Astrocyte (in vitro differentiated cells and primary cell): ENCODE results near the gene ZNF280D. TPM values are rescaled to one million over a fixed set of nuclear protein-coding genes. Genes with fewer than 3 reads are reported as not detected.

ENCODE experiments used
- DNase-seq: peaks from one replicate; pipeline ENCODE4 v3.0.0-alpha.2; 2010; ENCODE audit warnings: low read depth
- FAIRE-seq: peaks from 2 replicates; lab custom pipeline; 2011; peaks lifted over from hg19 to GRCh38; lab: Jason Lieb, UNC
- H2AFZ ChIP-seq: 2 replicates; pipeline ENCODE4 v1.6.0; 2012; ENCODE audit warnings: low read depth, low read length, inconsistent platforms
- H3K27ac ChIP-seq: 2 replicates; pipeline ENCODE4 v1.5.1; 2011; ENCODE audit warnings: low read depth, low read length, inconsistent platforms
- H3K27me3 ChIP-seq: 2 replicates; pipeline ENCODE4 v1.6.0; 2011; ENCODE audit warnings: low read length, inconsistent platforms; ENCODE audit not compliant: insufficient read depth
- H3K36me3 ChIP-seq: 2 replicates; pipeline ENCODE4 v1.5.1; 2011; ENCODE audit warnings: low read length, inconsistent platforms; ENCODE audit not compliant: insufficient read depth
- H3K4me1 ChIP-seq: 2 replicates; pipeline ENCODE4 v1.5.1; 2011; ENCODE audit warnings: low read length, inconsistent platforms; ENCODE audit not compliant: insufficient read depth
- H3K4me2 ChIP-seq: 2 replicates; pipeline ENCODE4 v1.6.0; 2012; ENCODE audit warnings: low read length, inconsistent platforms
- H3K4me3 ChIP-seq: 2 replicates; pipeline ENCODE4 v1.5.1; 2011; ENCODE audit warnings: low read depth, mild to moderate bottlenecking, low read length, inconsistent platforms; ENCODE audit not compliant: insufficient read depth
- H3K79me2 ChIP-seq: 2 replicates; pipeline ENCODE4 v1.6.0; 2012; ENCODE audit warnings: mild to moderate bottlenecking, low read length, inconsistent platforms; ENCODE audit not compliant: insufficient read depth
- H3K9ac ChIP-seq: 2 replicates; pipeline ENCODE4 v1.6.0; 2012; ENCODE audit warnings: mild to moderate bottlenecking, low read length, inconsistent platforms
- H3K9me3 ChIP-seq: 2 replicates; pipeline ENCODE4 v1.5.1; 2012; ENCODE audit warnings: low read depth, mild to moderate bottlenecking, low read length, inconsistent platforms; ENCODE audit not compliant: insufficient read depth
- H4K20me1 ChIP-seq: 2 replicates; pipeline ENCODE4 v1.6.0; 2012; ENCODE audit warnings: low read length, inconsistent platforms; ENCODE audit not compliant: insufficient read depth
- H3K27ac Mint-ChIP-seq: one replicate; pipeline ENCODE4 v1.8.0; 2021; ENCODE audit warnings: mild to moderate bottlenecking, mixed read lengths; ENCODE audit not compliant: unreplicated experiment
- H3K27me3 Mint-ChIP-seq: one replicate; pipeline ENCODE4 v1.8.0; 2021; ENCODE audit warnings: low read depth, mixed read lengths; ENCODE audit not compliant: unreplicated experiment
- H3K36me3 Mint-ChIP-seq: one replicate; pipeline ENCODE4 v1.8.0; 2021; ENCODE audit warnings: low read depth, mixed read lengths; ENCODE audit not compliant: unreplicated experiment
- H3K4me1 Mint-ChIP-seq: one replicate; pipeline ENCODE4 v1.8.0; 2021; ENCODE audit warnings: low read depth, mixed read lengths; ENCODE audit not compliant: unreplicated experiment
- H3K4me3 Mint-ChIP-seq: one replicate; pipeline ENCODE4 v1.8.0; 2021; ENCODE audit warnings: mild to moderate bottlenecking, moderate library complexity, mixed read lengths; ENCODE audit not compliant: unreplicated experiment
- H3K9me3 Mint-ChIP-seq: one replicate; pipeline ENCODE4 v1.8.0; 2021; ENCODE audit warnings: mild to moderate bottlenecking, mixed read lengths; ENCODE audit not compliant: unreplicated experiment
- CTCF ChIP-seq: IDR thresholded peaks from 2 replicates; pipeline ENCODE4 v1.5.1; 2011; ENCODE audit warnings: low read depth, mild to moderate bottlenecking, inconsistent platforms, low read length, moderate library complexity; ENCODE audit not compliant: insufficient read depth
- EZH2 ChIP-seq: IDR thresholded peaks from 2 replicates; pipeline ENCODE4 v1.6.1; 2012; ENCODE audit warnings: mild to moderate bottlenecking, low read length, inconsistent platforms; ENCODE audit not compliant: insufficient read depth
- total RNA-seq: library from RNA; stranded (reverse); gene quantifications from 2 replicates; pipeline ENCODE4 v1.2.1, GENCODE V29; 2021

ZNF280D gene
- total RNA-seq, 1 donor from 2014 or later = 13.7 TPM

- Mint-ChIP-seq H3K9me3 (no peaks in the 10 kb centered on the region), H3K27me3 (no peaks in the 10 kb centered on the region), H3K27ac (no peak overlapping the region), H3K4me3 (no peak overlapping the region), H3K4me1 (peaks cover 4% of the 10 kb centered on the region), H3K36me3 (no peaks in the 10 kb centered on the region)
- no peak overlapping the region for H3K4me3 ChIP-seq
- FAIRE-seq (no peak), DNase-seq (no peak)
- H3K79me2 ChIP-seq = peaks cover 91% of the 10 kb centered on the region
- no peak for TF ChIP-seq CTCF
- no peak for TF ChIP-seq EZH2
- no peak overlapping the region for H3K4me2 ChIP-seq
- peaks cover 43% of the 10 kb centered on the region for H4K20me1 ChIP-seq
- H3K27ac ChIP-seq = no peak overlapping the region
- no peaks in the 10 kb centered on the region for H3K4me1 ChIP-seq
- no peaks in the 10 kb centered on the region for H3K27me3 ChIP-seq
- no peaks in the 10 kb centered on the region for H3K9me3 ChIP-seq
- no peaks in the 10 kb centered on the region for H3K36me3 ChIP-seq
- no peak overlapping the region for H2AFZ ChIP-seq
- no peak overlapping the region for H3K9ac ChIP-seq
Measured at GRCh38 chr15:56719021-56719612, 14.2 kb downstream of the ZNF280D start.

- no peak overlapping the region for H3K4me2 ChIP-seq
- H3K4me1 ChIP-seq = no peaks in the 10 kb centered on the region
- peaks cover 91% of the 10 kb centered on the region for H3K79me2 ChIP-seq
- H3K36me3 Mint-ChIP-seq = no peaks in the 10 kb centered on the region
- H3K4me1 Mint-ChIP-seq = peaks cover 4% of the 10 kb centered on the region
- no peaks in the 10 kb centered on the region for H3K9me3 ChIP-seq
- H3K4me3 ChIP-seq = no peak overlapping the region
- no peaks in the 10 kb centered on the region for H3K36me3 ChIP-seq
- no peaks in the 10 kb centered on the region for H3K27me3 Mint-ChIP-seq
- no peak overlapping the region for H3K9ac ChIP-seq
- peaks cover 38% of the 10 kb centered on the region for H4K20me1 ChIP-seq
- no peak overlapping the region for H3K27ac Mint-ChIP-seq
- FAIRE-seq (no peak), DNase-seq (no peak)
- no peak overlapping the region for H2AFZ ChIP-seq
- no peaks in the 10 kb centered on the region for H3K27me3 ChIP-seq
- H3K27ac ChIP-seq = no peak overlapping the region
- H3K4me3 Mint-ChIP-seq = no peak overlapping the region
- no peaks in the 10 kb centered on the region for H3K9me3 Mint-ChIP-seq
- TF ChIP-seq CTCF (no peak), EZH2 (no peak)
Measured at GRCh38 chr15:56718560-56718959, 14.7 kb downstream of the ZNF280D start.

GRCh38 chr15:56716334-56716733 lies 17.0 kb downstream of the ZNF280D start:
- no peak for DNase-seq
- FAIRE-seq = no peak
- no peak for TF ChIP-seq CTCF
- no peak for TF ChIP-seq EZH2
- Mint-ChIP-seq H3K27me3 (no peaks in the 10 kb centered on the region), H3K4me1 (peaks cover 4% of the 10 kb centered on the region), H3K9me3 (no peaks in the 10 kb centered on the region), H3K36me3 (no peaks in the 10 kb centered on the region), H3K27ac (no peak overlapping the region), H3K4me3 (no peak overlapping the region)
- H2AFZ ChIP-seq = no peak overlapping the region
- H3K4me1 ChIP-seq = no peaks in the 10 kb centered on the region
- no peaks in the 10 kb centered on the region for H3K27me3 ChIP-seq
- no peak overlapping the region for H3K9ac ChIP-seq
- no peak overlapping the region for H3K27ac ChIP-seq
- H3K36me3 ChIP-seq = no peaks in the 10 kb centered on the region
- peaks cover 98% of the 10 kb centered on the region for H3K79me2 ChIP-seq
- H3K4me2 ChIP-seq = no peak overlapping the region
- peaks cover 40% of the 10 kb centered on the region for H4K20me1 ChIP-seq
- H3K9me3 ChIP-seq = no peaks in the 10 kb centered on the region
- no peak overlapping the region for H3K4me3 ChIP-seq
